HG02885 (cell line): ENCODE measurements around the gene SERPINC1.
"Not testable (repeated sequence)": the region's sequence is repeated elsewhere in the genome, so short reads cannot be mapped to it uniquely, and the experiment has no call there.

Experiments used
- ATAC-seq: cut with Tn5 transposase; IDR thresholded peaks from one replicate; pipeline ENCODE4 v1.9.1; 2021; ENCODE audit warnings: mild to moderate bottlenecking; ENCODE audit not compliant: unreplicated experiment, poor library complexity

Gene SERPINC1

GRCh38 chr1:173864179-173864867 lies 52.8 kb downstream of the SERPINC1 start:
- no peak for ATAC-seq

- no peak for ATAC-seq
Observed at GRCh38 chr1:173863224-173864161, 53.6 kb downstream of the SERPINC1 start.

GRCh38 chr1:173862769-173863223 lies 54.3 kb downstream of the SERPINC1 start:
- ATAC-seq = no peak

- not testable (repeated sequence) for ATAC-seq
Observed at GRCh38 chr1:173862146-173862768, 54.9 kb downstream of the SERPINC1 start.

GRCh38 chr1:173861731-173862145 lies 55.4 kb downstream of the SERPINC1 start:
- ATAC-seq = no peak

- ATAC-seq = no peak
Observed at GRCh38 chr1:173860065-173860464, 57.1 kb downstream of the SERPINC1 start.

GRCh38 chr1:173859547-173859946 lies 57.6 kb downstream of the SERPINC1 start:
- ATAC-seq = not testable (repeated sequence)

- ATAC-seq = no peak
Observed at GRCh38 chr1:173857363-173857917, 59.7 kb downstream of the SERPINC1 start.

- ATAC-seq = no peak
Observed at GRCh38 chr1:173856903-173857302, 60.2 kb downstream of the SERPINC1 start.

- no peak for ATAC-seq
Observed at GRCh38 chr1:173856014-173856413, 61.1 kb downstream of the SERPINC1 start.
